Ishikawa (cell line): ENCODE results near the gene HOXA9.

Experiments
- CEBPB ChIP-seq: IDR thresholded peaks from 2 replicates; pipeline ENCODE4 v1.6.1; 2012
- CREB1 ChIP-seq: IDR thresholded peaks from 2 replicates; pipeline ENCODE4 v1.6.1; 2012; ENCODE audit warnings: low read depth
- EGR1 ChIP-seq: IDR thresholded peaks from 2 replicates; pipeline ENCODE4 v1.6.1; 2012
- EP300 ChIP-seq: IDR thresholded peaks from 2 replicates; pipeline ENCODE4 v1.6.1; 2012; ENCODE audit warnings: borderline replicate concordance
- FOXM1 ChIP-seq: IDR thresholded peaks from 2 replicates; pipeline ENCODE4 v1.6.1; 2012; ENCODE audit warnings: low read depth, borderline replicate concordance
- NFIC ChIP-seq: IDR thresholded peaks from 2 replicates; pipeline ENCODE4 v1.6.1; 2012
- RAD21 ChIP-seq: IDR thresholded peaks from 2 replicates; pipeline ENCODE4 v1.6.1; 2012; ENCODE audit warnings: low read depth
- REST ChIP-seq: IDR thresholded peaks from 2 replicates; pipeline ENCODE4 v1.6.1; 2012; ENCODE audit warnings: low read depth, mild to moderate bottlenecking
- TAF1 ChIP-seq: IDR thresholded peaks from 2 replicates; pipeline ENCODE4 v1.6.1; 2012; ENCODE audit warnings: low read depth, mild to moderate bottlenecking
- TCF12 ChIP-seq: IDR thresholded peaks from 2 replicates; pipeline ENCODE4 v1.6.1; 2012; ENCODE audit warnings: low read depth
- TEAD4 ChIP-seq: IDR thresholded peaks from 2 replicates; pipeline ENCODE4 v1.6.1; 2012
- USF1 ChIP-seq: IDR thresholded peaks from 2 replicates; pipeline ENCODE4 v1.6.1; 2012
- YY1 ChIP-seq: IDR thresholded peaks from 2 replicates; pipeline ENCODE4 v1.6.1; 2012; ENCODE audit warnings: low read depth
- ZBTB7A ChIP-seq: IDR thresholded peaks from 2 replicates; pipeline ENCODE4 v1.6.1; 2012; ENCODE audit warnings: low read depth
- TF ChIP-seq, protein P1 (sequence below): IDR thresholded peaks from 2 replicates; pipeline ENCODE4 v1.6.1; 2012

HOXA9 gene

GRCh38 chr7:27117887-27118491 lies 47.3 kb downstream of the HOXA9 start:
- TF ChIP-seq EGR1 = no peak
- no peak for TF ChIP-seq CEBPB
- no peak for TF ChIP-seq YY1
- no peak for TF ChIP-seq FOXM1
- TF ChIP-seq, protein P1, sequence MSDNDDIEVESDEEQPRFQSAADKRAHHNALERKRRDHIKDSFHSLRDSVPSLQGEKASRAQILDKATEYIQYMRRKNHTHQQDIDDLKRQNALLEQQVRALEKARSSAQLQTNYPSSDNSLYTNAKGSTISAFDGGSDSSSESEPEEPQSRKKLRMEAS = no peak
- no peak for TF ChIP-seq TEAD4
- TF ChIP-seq RAD21 = no peak
- no peak for TF ChIP-seq NFIC
- TF ChIP-seq USF1 = no peak
- no peak for TF ChIP-seq TAF1
- no peak for TF ChIP-seq TCF12
- no peak for TF ChIP-seq EP300
- no peak for TF ChIP-seq ZBTB7A
- TF ChIP-seq REST = no peak
- no peak for TF ChIP-seq CREB1

- no peak for TF ChIP-seq CEBPB
- no peak for TF ChIP-seq REST
- no peak for TF ChIP-seq FOXM1
- no peak for TF ChIP-seq TEAD4
- TF ChIP-seq NFIC = no peak
- TF ChIP-seq EP300 = no peak
- TF ChIP-seq, protein P1 = no peak
- TF ChIP-seq USF1 = no peak
- no peak for TF ChIP-seq TCF12
- TF ChIP-seq ZBTB7A = no peak
- TF ChIP-seq CREB1 = no peak
- TF ChIP-seq RAD21 = no peak
- TF ChIP-seq EGR1 = no peak
- TF ChIP-seq YY1 = no peak
- TF ChIP-seq TAF1 = no peak
Measured at GRCh38 chr7:27116962-27117886, 48.1 kb downstream of the HOXA9 start.

DNA sequence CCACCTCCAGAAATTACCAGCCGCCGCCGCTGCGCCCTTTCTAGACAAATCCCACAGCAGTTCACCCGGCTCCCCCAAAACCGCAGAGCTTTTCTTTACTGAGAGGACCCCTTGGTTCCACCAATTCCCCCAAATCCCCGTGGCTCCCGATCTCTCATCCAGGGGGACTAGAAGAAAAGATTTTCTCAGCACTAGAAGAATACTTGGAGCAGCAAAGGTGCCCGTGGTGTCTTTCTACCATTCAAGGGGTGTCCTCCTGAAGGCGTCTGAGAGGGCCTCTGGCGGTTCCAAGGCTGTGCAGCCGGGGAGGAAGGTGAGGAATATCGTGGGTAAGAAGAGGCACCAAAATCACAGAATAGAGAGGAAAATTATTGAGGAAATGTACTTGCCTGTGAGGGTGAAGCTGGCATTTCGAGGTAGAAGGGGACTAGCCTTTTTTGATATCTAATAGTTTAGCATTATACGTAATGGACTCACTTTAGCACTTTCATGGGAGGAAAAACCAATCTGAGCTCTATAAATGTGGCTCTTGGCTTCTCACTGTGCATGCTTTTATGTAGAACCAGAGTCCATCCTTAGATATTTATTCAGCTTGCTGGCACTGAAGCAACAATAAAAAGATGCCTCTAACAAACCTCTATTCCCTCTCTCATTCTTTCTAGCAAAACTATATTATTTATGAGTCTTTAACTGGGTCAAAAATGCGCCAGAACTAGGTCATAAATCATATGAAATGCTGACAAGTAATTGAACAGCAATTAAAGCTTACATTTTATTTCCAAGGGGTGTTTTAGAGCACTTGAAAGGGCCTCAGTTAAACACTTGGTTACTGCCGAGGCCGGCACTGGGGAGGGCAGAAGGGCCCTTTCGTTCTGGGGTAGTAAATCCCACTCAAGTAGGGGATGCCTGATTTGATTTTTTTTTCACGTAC lies 49.0 kb downstream of the HOXA9 start:
- TF ChIP-seq REST (no peak), NFIC (no peak), USF1 (no peak), ZBTB7A (no peak), TEAD4 (no peak), EP300 (no peak), CREB1 (no peak), YY1 (no peak), RAD21 (no peak), TAF1 (no peak), TCF12 (no peak), CEBPB (no peak), EGR1 (no peak), FOXM1 (no peak)
- TF ChIP-seq, protein P1 = no peak
